Measurements from ENCODE around the gene ACOX3.

ACOX3 gene

GRCh38 chr4:8385106-8385505, 55.4 kb downstream of the ACOX3 start:
- no peak for DNase-seq

DNA sequence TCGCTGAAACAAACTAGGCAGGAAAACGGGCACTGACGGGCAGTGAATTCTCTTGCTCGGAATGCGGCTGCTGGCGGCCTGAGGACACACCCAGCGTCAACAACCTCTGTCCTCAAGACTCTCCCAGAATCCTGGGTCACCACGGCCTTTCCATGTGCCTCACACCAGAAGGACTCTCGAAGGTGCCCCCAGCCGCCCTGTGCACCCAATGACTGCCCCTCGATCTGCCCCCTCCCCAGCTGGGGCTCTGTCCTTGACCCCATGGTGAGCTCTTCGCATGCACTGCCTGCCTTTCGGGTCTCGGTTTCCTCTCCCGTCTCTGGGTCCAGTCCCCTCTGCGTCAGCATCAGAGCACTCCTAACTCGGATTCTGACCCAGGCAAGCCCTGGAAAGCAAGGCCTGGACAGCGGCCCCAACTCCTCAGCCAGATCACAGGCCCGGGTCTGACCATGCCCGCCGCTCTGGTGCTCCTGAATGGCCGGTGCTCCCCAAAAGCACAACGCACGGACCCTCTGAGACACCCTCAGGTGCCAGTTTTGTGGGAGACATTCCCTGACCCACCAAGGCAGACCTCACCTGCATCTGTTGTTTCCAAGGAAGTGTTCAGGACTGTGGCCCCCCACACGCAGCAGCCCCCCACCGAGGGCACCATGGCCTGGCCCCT, 56.0 kb downstream of the ACOX3 start:
- DNase-seq, result no peak

GRCh38 chr4:8383451-8384160, 56.9 kb downstream of the ACOX3 start:
- no peak for DNase-seq

DNA sequence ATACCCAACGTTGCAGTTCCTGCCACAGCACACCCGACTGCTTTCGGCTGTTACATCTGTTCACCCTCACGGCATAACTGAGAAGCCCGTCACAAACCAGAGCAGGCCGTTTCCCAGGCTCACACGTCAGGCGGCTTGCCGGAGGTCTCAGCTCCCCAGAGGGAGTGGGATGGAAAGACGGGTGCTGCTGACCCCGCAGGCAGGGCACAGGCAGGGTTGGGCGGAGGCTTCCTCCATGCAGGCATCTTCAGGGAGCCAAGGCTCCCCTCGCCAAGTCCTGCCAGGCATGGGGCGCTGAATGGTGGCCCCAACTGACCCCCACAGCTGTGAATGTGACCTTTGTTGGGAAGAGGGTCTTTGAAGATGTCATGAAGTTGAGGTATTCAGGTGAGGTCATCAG, 57.5 kb downstream of the ACOX3 start:
- DNase-seq, result no peak

GRCh38 chr4:8381814-8382581, 58.5 kb downstream of the ACOX3 start:
- DNase-seq, result no peak

DNA sequence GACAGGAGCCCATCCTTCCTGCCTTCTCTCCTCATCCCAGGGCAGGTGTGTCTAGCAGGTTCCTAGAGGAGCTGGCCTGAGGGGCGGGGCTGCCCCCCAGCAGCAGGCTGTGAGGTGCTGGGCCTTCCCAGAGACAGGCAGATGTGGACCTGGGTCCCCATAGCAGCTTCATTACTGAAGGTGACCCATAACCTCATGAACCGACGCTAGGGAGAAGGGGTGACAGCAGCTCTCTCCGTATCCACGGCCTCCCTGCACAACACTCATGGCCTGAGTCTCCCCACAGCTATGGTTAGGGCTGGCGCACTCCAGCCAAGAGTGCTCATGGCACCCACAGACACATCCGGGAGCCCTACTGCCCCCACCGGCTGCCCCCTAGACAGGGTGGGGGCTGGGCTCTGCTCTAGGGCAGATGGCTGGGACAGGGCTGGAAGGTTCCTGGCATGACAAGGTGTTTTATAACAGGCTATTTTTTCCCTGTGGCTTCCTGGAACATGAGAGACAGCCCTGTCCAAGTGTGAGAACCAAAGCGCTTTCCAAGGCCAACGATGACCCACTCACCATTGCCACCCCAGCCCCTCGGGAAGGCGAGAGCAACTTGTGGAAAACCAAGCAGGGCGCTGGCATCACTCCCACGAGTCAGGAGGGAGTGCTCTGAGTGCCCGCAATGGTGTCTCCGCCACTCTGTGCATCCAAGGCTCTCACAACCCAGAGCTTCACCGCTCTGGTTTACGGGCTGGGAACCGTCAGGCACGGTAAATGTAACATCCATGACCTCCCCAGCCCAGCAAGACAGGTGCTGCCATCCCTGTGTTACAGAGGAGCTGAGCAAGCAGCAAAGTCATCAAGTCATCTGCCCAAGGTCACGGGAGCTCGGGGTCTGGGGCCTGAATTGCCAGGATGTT, 59.8 kb downstream of the ACOX3 start:
- no peak for DNase-seq

- no peak for DNase-seq
Measured at GRCh38 chr4:8379771-8380170, 60.8 kb downstream of the ACOX3 start.

GRCh38 chr4:8379281-8379680, 61.2 kb downstream of the ACOX3 start:
- no peak for DNase-seq

DNA sequence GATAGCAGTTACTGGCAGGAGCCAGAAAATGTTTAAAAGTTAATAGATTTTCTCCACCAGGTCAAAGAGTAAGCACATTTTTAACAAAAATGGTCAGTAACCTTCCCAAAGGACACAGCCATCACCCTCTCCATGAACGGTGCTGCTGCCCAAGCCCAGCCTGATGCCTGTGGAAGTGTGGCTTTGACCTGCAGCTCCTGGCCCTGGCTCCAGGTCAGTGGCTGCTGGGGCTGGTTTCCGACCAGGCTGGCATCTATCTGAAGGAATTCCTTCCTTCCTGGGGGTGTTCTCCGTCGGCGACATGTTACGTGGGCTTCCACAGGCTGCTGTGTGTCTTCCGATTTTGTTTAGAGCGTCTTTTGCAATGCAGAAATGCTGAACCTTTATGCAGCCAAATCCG, 61.7 kb downstream of the ACOX3 start:
- DNase-seq, result no peak

GRCh38 chr4:8378101-8378724, 62.3 kb downstream of the ACOX3 start:
- DNase-seq, result no peak

GRCh38 chr4:8377103-8378075, 63.1 kb downstream of the ACOX3 start:
- DNase-seq, result no peak

DNA sequence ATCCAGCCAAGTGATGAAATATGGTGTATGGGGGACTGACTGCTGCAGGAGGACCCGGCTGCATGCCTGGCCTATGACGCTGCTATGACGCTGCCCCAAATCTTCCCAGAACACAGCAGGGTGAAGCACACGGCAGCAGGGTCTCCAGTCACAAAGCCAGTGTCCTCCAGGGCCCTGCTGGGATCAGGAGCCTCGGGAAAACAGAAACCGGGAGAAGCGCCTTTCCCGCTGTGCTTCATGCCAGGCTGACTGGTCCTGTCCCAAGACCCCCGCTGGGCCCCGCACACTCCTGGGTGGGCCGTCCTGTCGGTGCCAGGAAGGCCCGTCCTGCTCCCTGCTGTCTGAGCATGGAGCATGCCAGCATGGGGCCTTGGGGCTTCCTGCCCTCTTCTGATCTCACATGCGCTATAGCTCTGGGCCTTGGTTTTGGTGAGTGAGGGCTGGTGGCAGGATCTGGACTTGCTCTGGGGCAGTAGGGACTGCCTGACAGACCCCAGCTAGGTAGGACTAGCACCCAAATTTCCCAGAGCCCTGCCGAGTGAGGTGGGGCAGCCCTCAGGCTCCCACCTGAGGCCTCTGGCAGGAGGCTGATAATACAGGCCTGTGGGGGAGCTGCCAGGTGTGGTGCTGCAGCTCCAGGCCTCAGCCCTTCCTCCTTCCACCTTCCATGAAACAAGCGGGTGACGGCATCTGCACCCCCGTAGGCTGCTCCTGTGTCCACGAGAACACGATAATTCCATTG, 64.0 kb downstream of the ACOX3 start:
- no peak for DNase-seq

DNA sequence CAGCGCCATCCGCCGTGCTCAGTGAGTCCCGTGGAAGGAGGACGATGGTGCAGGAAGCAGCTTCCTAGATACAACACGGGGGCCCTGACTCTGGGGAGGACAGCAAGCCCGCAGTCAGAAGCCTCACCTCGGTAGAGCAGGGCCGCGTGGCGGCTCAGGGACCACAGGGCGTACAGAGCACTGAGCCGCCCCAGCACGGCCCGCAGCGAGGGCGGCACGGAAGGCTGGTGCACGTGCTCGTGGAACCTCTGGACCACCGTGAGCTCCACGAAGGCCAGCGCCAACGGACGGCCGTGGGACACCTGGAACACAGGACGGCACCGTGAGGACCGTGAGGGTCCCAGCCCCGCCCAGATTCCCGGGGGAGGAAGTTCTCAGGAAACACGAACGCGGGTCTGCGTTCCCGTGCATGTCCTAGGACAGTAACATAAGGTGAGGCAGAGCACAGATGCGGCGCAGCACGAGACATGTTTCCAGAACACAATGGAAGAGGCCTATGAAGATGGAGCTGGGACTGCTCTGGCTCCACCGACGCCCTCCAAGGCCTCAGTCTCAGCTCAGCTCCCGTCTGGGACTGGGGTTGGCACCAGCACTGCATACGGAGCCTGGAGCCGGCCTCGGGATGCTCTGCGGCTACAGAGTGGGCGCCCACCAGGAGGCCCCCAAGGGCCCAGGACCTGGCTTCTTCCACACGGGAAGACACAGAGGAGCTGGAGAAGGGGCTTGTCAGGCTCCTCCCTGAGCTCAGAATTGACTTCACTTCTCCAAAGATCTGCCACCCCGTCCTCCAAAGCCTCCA, 65.5 kb downstream of the ACOX3 start:
- DNase-seq, result no peak

- DNase-seq, result no peak
Measured at GRCh38 chr4:8373973-8374545, 66.5 kb downstream of the ACOX3 start.

DNA sequence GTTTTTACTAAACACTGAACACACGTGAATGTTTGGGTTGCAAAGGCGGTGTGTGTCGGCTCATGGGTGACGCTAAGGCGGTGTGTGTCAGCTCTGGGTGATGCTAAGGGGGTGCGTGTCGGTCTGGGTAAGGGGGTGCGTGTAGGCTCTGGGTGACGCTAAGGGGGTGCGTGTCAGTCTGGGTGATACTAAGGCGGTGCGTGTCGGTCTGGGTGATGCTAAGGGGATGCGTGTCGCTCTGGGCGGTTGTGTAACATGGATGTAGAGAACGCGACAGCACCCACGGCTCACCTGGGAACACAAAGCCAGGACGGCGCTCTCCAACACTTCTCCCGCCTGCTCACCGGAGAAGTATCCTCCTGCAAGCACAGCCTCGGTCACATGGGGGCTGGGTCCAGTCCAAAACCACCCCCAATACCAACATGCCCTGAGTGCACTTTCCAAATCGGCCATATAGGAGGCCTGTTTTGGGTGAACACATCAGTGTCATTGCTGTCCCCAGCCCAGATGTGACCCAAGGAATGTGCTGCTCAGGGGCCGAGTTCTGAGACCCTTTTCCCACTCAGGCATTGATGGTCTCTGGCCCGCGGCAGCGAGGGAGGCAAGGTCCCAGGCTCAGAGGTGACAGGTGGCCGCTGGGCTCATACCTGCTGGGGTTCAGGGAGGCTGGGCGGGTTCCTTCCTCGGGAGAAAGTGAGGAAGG, 67.1 kb downstream of the ACOX3 start:
- DNase-seq, result no peak

GRCh38 chr4:8372506-8372905, 68.0 kb downstream of the ACOX3 start:
- DNase-seq, result no peak

- no peak for DNase-seq
Measured at GRCh38 chr4:8371596-8371995, 68.9 kb downstream of the ACOX3 start.

- DNase-seq, result no peak
Measured at GRCh38 chr4:8370835-8371595, 69.5 kb downstream of the ACOX3 start.

Measured in activated CD8-positive, alpha-beta memory T cell treated with anti-CD3 and anti-CD28 coated beads, Interleukin-2, amount 50 U/mL, for 48 hours (primary cell).